Stimulated activated CD8-positive, alpha-beta memory T cell treated with anti-CD3 and anti-CD28 coated beads, Interleukin-7, amount 100 ng/mL, for 4 hours (primary cell): ENCODE measurements around the gene CACNA1C.

Experiments used
- DNase-seq, 2 donors: peaks; one replicate each; pipeline ENCODE4 v3.0.0-alpha.2; 2020; ENCODE audit warnings: low read depth in 2 of 2

CACNA1C gene

GRCh38 chr12:2052826-2053678 is at the start of gene CACNA1C:
Gene CACNA1C (plus strand): TSS chr12:2052987. CDS start chr12:2053563, 576 bp downstream.
- peak in 1 of 2 donors; percentile 11 for DNase-seq

GRCh38 chr12:2003676-2004112 is 49.1 kb upstream of the CACNA1C start:
- DNase-seq, result no peak

GRCh38 chr12:2004113-2004929 is 48.5 kb upstream of the CACNA1C start, which contains the start of gene DCP1B:
Gene DCP1B (minus strand): TSS chr12:2004457. CDS start chr12:2004431, 26 bp downstream.
- peak; percentile 88 to 93 for DNase-seq

- no peak for DNase-seq
Measured at GRCh38 chr12:2008677-2009076, 44.1 kb upstream of the CACNA1C start.

GRCh38 chr12:2009623-2010022 is 43.2 kb upstream of the CACNA1C start:
- DNase-seq, result no peak

- no peak for DNase-seq
Measured at GRCh38 chr12:2011643-2012607, 40.9 kb upstream of the CACNA1C start.

GRCh38 chr12:2013086-2013485 is 39.7 kb upstream of the CACNA1C start:
- no peak for DNase-seq

GRCh38 chr12:2013527-2014223 is 39.1 kb upstream of the CACNA1C start:
- DNase-seq, result no peak

GRCh38 chr12:2014231-2014630 is 38.6 kb upstream of the CACNA1C start:
- DNase-seq, result no peak

- no peak for DNase-seq
Measured at GRCh38 chr12:2016862-2017545, 35.8 kb upstream of the CACNA1C start.

GRCh38 chr12:2017546-2018337 is 35.0 kb upstream of the CACNA1C start:
- DNase-seq, result no peak

- DNase-seq, result no peak
Measured at GRCh38 chr12:2018391-2018790, 34.4 kb upstream of the CACNA1C start.

- DNase-seq, result no peak
Measured at GRCh38 chr12:2019126-2019525, 33.7 kb upstream of the CACNA1C start.

GRCh38 chr12:2020511-2020910 is 32.3 kb upstream of the CACNA1C start:
- DNase-seq, result no peak

- DNase-seq, result no peak
Measured at GRCh38 chr12:2023365-2023764, 29.4 kb upstream of the CACNA1C start.

GRCh38 chr12:2027351-2027750 is 25.4 kb upstream of the CACNA1C start:
- DNase-seq, result no peak

- DNase-seq, result no peak
Measured at GRCh38 chr12:2029851-2030250, 22.9 kb upstream of the CACNA1C start.

GRCh38 chr12:2032506-2032905 is 20.3 kb upstream of the CACNA1C start:
- DNase-seq, result no peak
